Neural cell (in vitro differentiated cells): Measurements from ENCODE around the gene HSPB1. TPM values are rescaled to one million over a fixed set of nuclear protein-coding genes. Genes with fewer than 3 reads are reported as not detected.
A peak's percentile ranks its signal among the peaks of the same experiment; 100 is the strongest.

Experiments
- H2AFZ ChIP-seq: fragments of 200-600, 300-800 bp; sonication (generic), shearing (Covaris generic); 2 replicates; pipeline ENCODE4 v1.6.0; 2014; ENCODE audit warnings: low read depth, mild to moderate bottlenecking, antibody characterized with exemption, low read length, moderate library complexity
- H3F3A ChIP-seq: fragments of 200-600 bp; shearing (Covaris generic); 2 replicates; pipeline ENCODE4 v1.6.1; 2016; ENCODE audit warnings: mild to moderate bottlenecking, moderate library complexity, mixed read lengths, antibody characterized with exemption, low read length; ENCODE audit not compliant: insufficient read depth, poor library complexity, severe bottlenecking
- H3K27ac ChIP-seq: fragments of 200-600, 300-800 bp; sonication (generic), shearing (Covaris generic); 2 replicates; pipeline ENCODE4 v1.5.1; 2014; ENCODE audit warnings: mild to moderate bottlenecking, low read length, moderate library complexity
- H3K27me3 ChIP-seq: fragments of 300-800, 200-600 bp; sonication (generic), shearing (Covaris generic); 2 replicates; pipeline ENCODE4 v1.6.0; 2014; ENCODE audit warnings: mild to moderate bottlenecking, low read depth, low read length, moderate library complexity; ENCODE audit not compliant: insufficient read depth
- H3K36me3 ChIP-seq: fragments of 300-800, 200-600 bp; sonication (generic), shearing (Covaris generic); 2 replicates; pipeline ENCODE4 v1.5.1; 2014; ENCODE audit warnings: mild to moderate bottlenecking, antibody characterized with exemption, low read length, moderate library complexity; ENCODE audit not compliant: insufficient read depth
- H3K4me2 ChIP-seq: fragments of 300-800, 200-600 bp; sonication (generic), shearing (Covaris generic); 2 replicates; pipeline ENCODE4 v1.6.0; 2014; ENCODE audit warnings: mild to moderate bottlenecking, low read length
- H3K4me3 ChIP-seq: fragments of 300-800, 200-600 bp; sonication (generic), shearing (Covaris generic); 2 replicates; pipeline ENCODE4 v1.5.1; 2014; ENCODE audit warnings: mild to moderate bottlenecking, low read length, moderate library complexity
- H3K79me2 ChIP-seq: fragments of 200-600 bp; shearing (Covaris generic); replicated peaks from 2 replicates; pipeline ENCODE4 v1.6.0; 2014; ENCODE audit warnings: mild to moderate bottlenecking, low read length, moderate library complexity; ENCODE audit not compliant: insufficient read depth
- H3K9ac ChIP-seq: fragments of 300-800, 200-600 bp; sonication (generic), shearing (Covaris generic); 2 replicates; pipeline ENCODE4 v1.6.1; 2016; ENCODE audit warnings: mild to moderate bottlenecking, low read length, mixed read lengths
- H3K9me2 ChIP-seq: fragments of 200-600 bp; shearing (Covaris generic); 2 replicates; pipeline ENCODE4 v1.6.1; 2016; ENCODE audit warnings: mild to moderate bottlenecking, low read length, mixed read lengths; ENCODE audit not compliant: insufficient read depth
- H3K9me3 ChIP-seq: fragments of 200-600, 300-800 bp; sonication (generic), shearing (Covaris generic); 2 replicates; pipeline ENCODE4 v1.6.1; 2016; ENCODE audit warnings: mild to moderate bottlenecking, mixed run types, low read length, moderate library complexity, mixed read lengths
- H4K20me1 ChIP-seq: fragments of 200-600 bp; shearing (Covaris generic); 2 replicates; pipeline ENCODE4 v1.6.1; 2016; ENCODE audit warnings: mild to moderate bottlenecking, mixed run types; ENCODE audit not compliant: insufficient read depth
- CTCF ChIP-seq: fragments of 450-650 bp; IDR thresholded peaks from 2 replicates; pipeline ENCODE4 v1.5.1; 2014; ENCODE audit warnings: antibody characterized with exemption, mild to moderate bottlenecking, moderate library complexity; ENCODE audit not compliant: poor library complexity, severe bottlenecking
- EP300 ChIP-seq: fragments of 450-650 bp; conservative IDR thresholded peaks from 2 replicates; pipeline ENCODE4 v1.6.1; 2014; ENCODE audit warnings: antibody characterized with exemption, mild to moderate bottlenecking, moderate library complexity; ENCODE audit not compliant: poor library complexity, severe bottlenecking
- EZH2 ChIP-seq: fragments of 200-600, 300-800 bp; shearing (Covaris generic), sonication (generic); IDR thresholded peaks from 2 replicates; pipeline ENCODE4 v1.6.1; 2014; ENCODE audit warnings: antibody characterized with exemption, low read length, borderline replicate concordance, mild to moderate bottlenecking; ENCODE audit not compliant: insufficient read depth, poor library complexity, severe bottlenecking
- MXI1 ChIP-seq: fragments of 450-650 bp; conservative IDR thresholded peaks from 2 replicates; pipeline ENCODE4 v1.6.1; 2014; ENCODE audit warnings: antibody characterized with exemption, mild to moderate bottlenecking; ENCODE audit not compliant: poor library complexity, severe bottlenecking
- POLR2AphosphoS5 ChIP-seq: IDR thresholded peaks from 2 replicates; pipeline ENCODE4 v1.6.1; 2012
- RAD21 ChIP-seq: fragments of 450-650 bp; conservative IDR thresholded peaks from 2 replicates; pipeline ENCODE4 v1.6.1; 2014; ENCODE audit warnings: antibody characterized with exemption, mild to moderate bottlenecking, moderate library complexity
- SMC3 ChIP-seq: fragments of 450-650 bp; conservative IDR thresholded peaks from 2 replicates; pipeline ENCODE4 v1.6.1; 2014; ENCODE audit warnings: antibody characterized with exemption, mild to moderate bottlenecking, moderate library complexity; ENCODE audit not compliant: poor library complexity
- TAF1 ChIP-seq: IDR thresholded peaks from 2 replicates; pipeline ENCODE4 v1.6.1; 2012; ENCODE audit warnings: low read depth
- polyA plus RNA-seq: library from polyadenylated mRNA; depleted of rRNA; stranded (reverse); fragments of >200 nt; gene quantifications from 2 replicates; pipeline ENCODE4 v1.2.3, GENCODE V29; 2014
- TF ChIP-seq, protein P1 (sequence below): IDR thresholded peaks from 2 replicates; pipeline ENCODE4 v1.6.1; 2012; ENCODE audit warnings: borderline replicate concordance

HSPB1 gene
- polyA plus RNA-seq, 1 donor from 2014 or later = 1.4 TPM

GRCh38 chr7:76261931-76262330, 40.5 kb upstream of the HSPB1 start:
- Histone ChIP-seq H3K36me3 (no peaks in the 10 kb centered on the region), H3K79me2 (no peaks in the 10 kb centered on the region), H3K4me2 (no peak overlapping the region), H3K9me2 (no peaks in the 10 kb centered on the region), H4K20me1 (no peaks in the 10 kb centered on the region), H3F3A (no peaks in the 10 kb centered on the region), H3K9me3 (no peaks in the 10 kb centered on the region), H2AFZ (no peak overlapping the region), H3K4me3 (no peak overlapping the region), H3K27me3 (peaks cover 5% of the 10 kb centered on the region), H3K27ac (no peak overlapping the region), H3K9ac (no peak overlapping the region)
- no peak for TF ChIP-seq MXI1
- no peak for TF ChIP-seq SMC3
- no peak for TF ChIP-seq POLR2AphosphoS5
- no peak for TF ChIP-seq CTCF
- TF ChIP-seq TAF1 = no peak
- TF ChIP-seq, protein P1, sequence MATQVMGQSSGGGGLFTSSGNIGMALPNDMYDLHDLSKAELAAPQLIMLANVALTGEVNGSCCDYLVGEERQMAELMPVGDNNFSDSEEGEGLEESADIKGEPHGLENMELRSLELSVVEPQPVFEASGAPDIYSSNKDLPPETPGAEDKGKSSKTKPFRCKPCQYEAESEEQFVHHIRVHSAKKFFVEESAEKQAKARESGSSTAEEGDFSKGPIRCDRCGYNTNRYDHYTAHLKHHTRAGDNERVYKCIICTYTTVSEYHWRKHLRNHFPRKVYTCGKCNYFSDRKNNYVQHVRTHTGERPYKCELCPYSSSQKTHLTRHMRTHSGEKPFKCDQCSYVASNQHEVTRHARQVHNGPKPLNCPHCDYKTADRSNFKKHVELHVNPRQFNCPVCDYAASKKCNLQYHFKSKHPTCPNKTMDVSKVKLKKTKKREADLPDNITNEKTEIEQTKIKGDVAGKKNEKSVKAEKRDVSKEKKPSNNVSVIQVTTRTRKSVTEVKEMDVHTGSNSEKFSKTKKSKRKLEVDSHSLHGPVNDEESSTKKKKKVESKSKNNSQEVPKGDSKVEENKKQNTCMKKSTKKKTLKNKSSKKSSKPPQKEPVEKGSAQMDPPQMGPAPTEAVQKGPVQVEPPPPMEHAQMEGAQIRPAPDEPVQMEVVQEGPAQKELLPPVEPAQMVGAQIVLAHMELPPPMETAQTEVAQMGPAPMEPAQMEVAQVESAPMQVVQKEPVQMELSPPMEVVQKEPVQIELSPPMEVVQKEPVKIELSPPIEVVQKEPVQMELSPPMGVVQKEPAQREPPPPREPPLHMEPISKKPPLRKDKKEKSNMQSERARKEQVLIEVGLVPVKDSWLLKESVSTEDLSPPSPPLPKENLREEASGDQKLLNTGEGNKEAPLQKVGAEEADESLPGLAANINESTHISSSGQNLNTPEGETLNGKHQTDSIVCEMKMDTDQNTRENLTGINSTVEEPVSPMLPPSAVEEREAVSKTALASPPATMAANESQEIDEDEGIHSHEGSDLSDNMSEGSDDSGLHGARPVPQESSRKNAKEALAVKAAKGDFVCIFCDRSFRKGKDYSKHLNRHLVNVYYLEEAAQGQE = no peak
- TF ChIP-seq RAD21 = no peak
- TF ChIP-seq EP300 = no peak
- no peak for TF ChIP-seq EZH2

DNA sequence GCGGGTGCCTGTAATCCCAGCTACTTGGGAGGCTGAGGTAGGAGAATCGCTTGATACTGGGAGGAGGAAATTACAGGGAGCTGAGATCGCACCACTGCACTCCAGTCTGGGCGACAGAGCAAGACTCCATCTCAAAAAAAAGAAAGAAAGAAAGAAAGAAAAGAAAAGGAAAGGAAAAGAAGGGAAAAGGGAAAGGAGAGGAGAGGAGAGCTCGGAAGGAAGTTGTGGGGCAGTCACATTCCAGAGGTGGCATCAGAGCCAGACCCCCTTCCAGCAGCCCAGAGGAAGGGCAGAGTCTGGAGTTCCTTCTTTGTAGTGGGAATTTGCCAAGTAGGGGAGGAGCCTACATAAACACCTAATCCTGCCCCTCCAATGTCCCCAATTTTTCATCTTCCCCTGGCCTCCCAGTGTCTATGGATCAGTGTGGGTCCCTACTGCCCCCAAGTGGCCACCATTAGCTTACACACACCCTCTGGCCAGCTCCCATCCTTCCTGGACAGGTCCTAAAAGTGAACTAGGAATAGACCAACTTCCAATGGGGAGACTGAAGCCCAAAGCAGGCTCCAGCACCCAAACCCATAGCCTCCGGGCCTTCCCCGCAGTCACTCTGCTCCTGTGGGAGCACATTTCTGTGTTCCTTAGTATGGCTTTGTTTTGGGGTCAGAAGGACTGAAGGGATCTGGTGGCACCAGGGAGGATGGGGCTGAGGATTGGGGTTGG, 39.6 kb upstream of the HSPB1 start:
- Histone ChIP-seq H3K9me3 (no peaks in the 10 kb centered on the region), H2AFZ (no peak overlapping the region), H3K27me3 (peaks cover 11% of the 10 kb centered on the region), H3K27ac (no peak overlapping the region), H3K4me3 (no peak overlapping the region), H3K9ac (no peak overlapping the region), H3F3A (no peaks in the 10 kb centered on the region), H3K36me3 (no peaks in the 10 kb centered on the region), H3K79me2 (no peaks in the 10 kb centered on the region), H4K20me1 (no peaks in the 10 kb centered on the region), H3K4me2 (no peak overlapping the region), H3K9me2 (no peaks in the 10 kb centered on the region)
- no peak for TF ChIP-seq TAF1
- peak; percentile 85 for TF ChIP-seq RAD21
- TF ChIP-seq POLR2AphosphoS5 = no peak
- no peak for TF ChIP-seq MXI1
- peak; percentile 90 for TF ChIP-seq SMC3
- no peak for TF ChIP-seq EP300
- TF ChIP-seq EZH2 = no peak
- TF ChIP-seq, protein P1 = no peak
- peak; percentile 81 for TF ChIP-seq CTCF
